ENCODE measurements around the gene ZNF365.
"Not testable (repeated sequence)": the region's sequence is repeated elsewhere in the genome, so short reads cannot be mapped to it uniquely, and the experiment has no call there.

ZNF365 gene, protein sequence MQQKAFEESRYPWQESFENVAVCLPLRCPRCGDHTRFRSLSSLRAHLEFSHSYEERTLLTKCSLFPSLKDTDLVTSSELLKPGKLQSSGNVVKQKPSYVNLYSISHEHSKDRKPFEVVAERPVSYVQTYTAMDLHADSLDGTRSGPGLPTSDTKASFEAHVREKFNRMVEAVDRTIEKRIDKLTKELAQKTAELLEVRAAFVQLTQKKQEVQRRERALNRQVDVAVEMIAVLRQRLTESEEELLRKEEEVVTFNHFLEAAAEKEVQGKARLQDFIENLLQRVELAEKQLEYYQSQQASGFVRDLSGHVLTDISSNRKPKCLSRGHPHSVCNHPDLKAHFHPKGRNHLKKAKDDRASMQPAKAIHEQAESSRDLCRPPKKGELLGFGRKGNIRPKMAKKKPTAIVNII

DNA sequence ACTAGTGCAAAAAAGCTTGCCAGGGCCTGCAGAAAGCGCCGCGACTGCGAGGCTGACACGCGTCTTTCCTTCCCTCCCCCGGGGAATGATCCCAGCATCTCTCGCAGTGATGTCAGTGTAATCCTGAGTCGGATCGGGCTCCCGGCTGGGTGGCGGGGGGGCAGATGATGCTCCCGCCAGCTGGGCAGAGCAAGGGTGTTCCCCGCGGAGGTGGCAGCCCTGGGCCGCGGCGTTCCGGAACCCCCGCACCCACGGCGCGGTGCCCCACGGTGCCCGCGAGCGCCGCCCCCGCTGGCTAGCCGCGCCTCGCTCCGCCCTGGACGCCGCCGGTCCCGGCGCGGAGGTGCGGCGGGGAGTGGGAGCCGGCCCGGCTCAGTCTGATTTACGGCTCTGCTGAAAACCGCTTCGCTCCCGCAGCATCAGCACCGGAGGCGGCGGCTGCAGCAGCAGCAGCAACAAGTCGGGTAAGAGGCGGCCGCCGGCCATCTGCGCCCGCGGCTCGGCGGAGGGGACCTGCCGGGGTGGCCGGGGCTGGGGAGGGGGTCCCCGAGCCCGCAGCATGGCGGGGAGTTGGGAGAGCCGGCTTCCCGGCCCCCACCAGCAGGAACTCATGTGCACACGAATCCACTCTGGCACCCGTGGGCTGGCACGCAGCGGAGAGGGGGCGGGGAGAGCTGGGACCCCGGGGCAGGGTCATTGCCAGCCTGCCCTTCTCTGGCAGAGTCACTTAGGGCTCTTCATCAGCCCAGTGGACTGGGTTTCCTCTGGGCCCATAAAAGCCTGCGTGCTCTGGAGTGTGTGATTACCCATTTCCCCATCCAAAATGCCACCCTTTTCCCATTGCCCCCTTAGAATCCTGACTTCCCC, at the start of gene ZNF365:
Gene ZNF365, plus strand, starts transcription at position 375 of the 867 bp plus-strand sequence. CDS start 1,825 bp downstream, outside the sequence.
- no peak for DNase-seq

DNA sequence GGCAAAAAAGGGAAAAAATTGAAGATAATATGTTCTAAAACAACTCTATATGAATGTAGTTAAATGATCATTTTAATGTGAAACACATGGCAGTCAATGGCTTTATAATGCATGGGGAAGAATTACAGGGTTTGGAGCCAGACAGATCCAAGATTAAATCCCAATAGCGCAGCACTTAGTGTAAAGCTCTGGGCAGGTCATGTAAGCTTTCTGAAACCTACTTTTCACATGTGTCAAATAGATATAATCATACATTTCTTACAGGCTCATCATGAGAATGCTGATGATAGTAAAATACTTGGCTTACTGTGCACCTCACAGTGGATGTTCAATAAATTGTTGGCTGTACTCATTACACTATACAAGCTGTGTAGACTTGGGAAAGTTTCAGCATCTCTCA, 48.0 kb upstream of the ZNF365 start:
- no peak for DNase-seq

DNA sequence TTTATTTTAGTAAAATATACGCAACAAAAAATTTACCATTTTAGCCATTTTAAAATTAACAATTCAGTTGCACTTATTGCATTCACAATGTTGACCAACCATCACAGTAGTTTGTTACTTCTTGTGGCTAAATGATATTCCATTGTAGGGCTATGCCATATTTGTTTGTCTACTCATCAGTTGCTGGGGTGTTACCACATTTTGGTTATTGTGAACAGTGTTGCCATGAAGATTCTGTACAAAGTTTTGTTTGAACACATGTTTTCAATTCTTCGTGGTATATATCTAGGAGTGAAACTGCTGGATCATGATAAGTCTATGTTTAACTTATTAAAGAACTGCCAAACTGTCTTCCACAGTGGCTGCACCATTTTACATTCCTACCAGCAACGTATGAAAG, 46.3 kb upstream of the ZNF365 start:
- no peak for DNase-seq

DNA sequence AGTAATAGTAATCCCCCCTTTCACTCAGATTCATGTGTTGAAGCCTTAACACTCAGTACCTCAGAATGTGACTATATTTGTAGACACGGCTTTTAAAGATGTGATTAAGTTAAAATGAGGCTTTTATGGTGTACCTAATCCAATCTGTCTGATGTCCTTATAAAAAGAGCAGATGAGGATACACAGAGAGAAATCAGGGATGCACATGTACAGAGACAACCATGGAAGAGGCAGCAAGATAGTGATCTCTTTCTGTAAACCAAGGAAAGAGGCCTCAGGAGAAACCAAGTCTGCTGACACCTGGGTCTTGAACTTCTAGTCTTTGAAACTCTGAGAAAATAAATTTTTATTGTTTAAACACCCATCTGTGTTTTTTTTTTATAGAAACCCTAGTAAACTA, 44.0 kb upstream of the ZNF365 start:
- no peak for DNase-seq

DNA sequence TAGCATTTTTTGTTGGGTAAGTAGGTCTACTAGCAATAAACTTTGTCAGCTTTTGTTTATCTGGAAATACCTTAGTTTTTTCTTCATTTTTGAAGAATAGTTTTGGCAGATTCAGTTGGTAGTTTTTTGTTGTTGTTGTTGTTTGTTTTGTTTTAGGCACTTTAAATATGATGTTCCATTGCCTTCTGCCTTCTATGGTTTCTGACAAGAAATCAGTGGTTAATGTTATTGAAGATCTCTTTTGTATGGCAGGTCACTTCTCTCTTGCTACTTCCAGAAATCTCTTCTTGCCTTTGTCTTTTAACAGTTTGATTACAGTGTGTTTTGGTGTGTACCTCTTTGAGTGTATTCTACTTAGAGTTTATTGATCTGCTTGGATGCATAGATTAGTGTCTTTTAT, 41.8 kb upstream of the ZNF365 start:
- no peak for DNase-seq

DNA sequence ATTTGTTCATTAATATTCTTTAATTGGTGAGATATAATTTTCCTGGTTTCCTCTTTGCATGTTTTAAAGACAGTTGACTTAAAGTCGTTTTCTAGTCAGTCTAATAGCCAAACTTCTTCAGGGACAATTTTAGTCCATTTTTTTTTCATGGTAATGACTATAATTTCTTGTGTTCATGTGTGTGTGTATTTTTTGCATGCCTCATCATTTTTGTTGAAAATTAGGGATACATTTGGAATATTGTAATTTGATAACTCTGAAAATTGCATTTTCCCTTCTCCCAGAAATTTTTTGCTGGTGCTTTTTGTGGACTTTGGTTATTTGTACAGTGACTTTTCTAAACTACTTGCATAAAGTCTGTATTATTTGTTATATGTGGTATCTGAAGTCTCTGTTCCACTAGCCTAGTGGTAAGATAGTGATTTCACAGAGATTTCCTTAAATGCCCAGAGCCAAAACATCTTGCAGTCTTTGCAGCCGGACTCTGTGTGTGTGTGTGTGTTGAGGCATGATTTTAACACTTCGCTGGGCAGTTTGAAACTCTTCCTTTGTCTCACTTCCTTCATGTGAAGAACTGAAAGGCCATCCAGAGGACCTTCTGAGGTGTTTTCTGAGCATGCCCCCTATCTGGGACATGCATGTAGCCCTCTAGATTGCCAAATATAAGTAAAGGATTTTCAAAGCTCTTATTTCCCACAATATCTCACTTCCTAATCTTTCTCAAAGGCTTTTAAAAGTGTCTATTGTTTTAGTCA, 40.9 kb upstream of the ZNF365 start:
- no peak for DNase-seq

DNA sequence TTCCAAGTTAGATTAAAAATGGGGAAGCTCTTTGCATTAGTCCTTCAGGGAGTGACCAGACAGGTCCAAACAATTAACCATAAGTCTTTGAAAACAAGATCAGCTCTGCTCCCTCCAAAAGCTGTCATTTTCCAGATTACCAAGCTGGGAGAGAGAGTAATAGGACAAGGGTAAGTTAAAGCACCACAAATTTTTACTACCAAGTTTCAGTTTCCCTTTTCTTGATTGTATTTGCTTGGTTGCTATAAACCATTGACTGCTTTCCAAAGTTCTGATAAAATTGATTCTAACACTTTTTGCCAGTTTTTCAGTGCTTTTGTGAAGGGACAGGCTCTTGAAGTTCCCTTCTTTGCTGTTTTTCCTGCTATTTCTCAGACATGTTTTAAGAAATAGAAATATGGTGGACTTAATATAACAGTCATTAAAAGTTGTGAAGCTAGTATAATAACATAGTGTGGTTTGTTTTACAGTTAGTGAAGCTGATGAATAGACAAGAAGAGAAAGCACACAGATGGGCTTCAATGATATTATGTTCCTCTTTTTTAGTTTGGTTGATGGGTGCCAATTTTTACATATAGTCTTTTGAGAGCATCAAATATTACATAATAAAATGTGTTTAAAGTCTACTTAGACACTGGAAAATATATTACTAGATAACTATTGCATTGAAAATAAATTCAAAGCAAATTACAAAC, 40.0 kb upstream of the ZNF365 start:
- no peak for DNase-seq

DNA sequence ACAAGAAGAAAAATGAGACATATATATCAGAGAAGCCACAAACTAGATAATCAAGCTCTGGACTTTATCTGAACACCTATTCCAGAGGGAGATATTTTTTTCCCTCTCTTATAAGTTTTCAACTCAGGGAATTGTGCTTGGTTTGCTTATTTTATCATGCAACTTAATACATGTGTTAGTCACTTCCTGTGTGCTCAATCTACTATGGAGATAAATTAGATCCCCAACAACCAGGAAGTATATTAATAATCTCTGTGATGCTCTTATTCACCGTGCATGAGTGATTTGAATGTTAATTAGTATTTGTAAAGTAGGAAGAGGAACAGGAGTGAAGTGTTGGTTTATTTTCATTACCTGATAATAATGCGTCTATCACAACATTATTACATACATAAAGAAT, 38.8 kb upstream of the ZNF365 start:
- DNase-seq = no peak

DNA sequence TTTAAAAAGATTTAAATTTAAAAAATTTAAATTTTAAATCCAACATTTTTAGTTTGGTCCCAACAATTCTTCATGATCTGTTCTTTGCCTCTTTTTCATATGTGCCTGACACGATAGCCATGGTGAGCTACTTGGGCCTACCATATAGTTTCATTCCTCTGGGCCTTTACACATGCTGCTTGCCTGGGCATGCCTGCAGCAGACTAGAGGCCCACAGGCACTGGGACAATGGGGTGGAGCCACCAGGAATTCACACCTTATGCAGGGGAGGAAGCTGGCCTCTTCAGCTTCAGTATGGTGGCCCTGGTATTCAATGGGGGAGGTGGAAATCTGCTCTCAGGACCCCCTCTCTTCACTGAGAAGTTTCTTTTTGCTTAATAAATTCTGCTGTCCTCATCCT, 37.8 kb upstream of the ZNF365 start:
- no peak for DNase-seq

DNA sequence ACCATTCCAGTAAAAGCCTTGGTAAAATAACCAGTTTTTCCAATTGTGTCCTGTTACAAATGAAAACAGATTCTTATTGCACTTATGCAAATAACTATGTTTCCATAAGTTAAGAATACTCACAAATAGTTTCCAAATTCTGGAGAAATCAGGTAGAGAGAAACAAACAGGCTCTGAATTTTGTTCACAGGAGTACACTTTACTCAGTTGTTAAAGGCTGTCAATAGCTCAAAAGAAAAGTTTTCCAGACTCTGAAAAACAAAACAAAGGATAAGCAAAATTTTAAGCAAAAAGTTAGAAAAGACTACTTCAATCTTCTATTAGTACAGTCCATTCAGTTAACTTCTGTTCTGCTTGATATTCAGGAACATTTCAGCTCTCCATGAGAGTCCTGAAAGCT, 32.8 kb upstream of the ZNF365 start:
- no peak for DNase-seq

DNA sequence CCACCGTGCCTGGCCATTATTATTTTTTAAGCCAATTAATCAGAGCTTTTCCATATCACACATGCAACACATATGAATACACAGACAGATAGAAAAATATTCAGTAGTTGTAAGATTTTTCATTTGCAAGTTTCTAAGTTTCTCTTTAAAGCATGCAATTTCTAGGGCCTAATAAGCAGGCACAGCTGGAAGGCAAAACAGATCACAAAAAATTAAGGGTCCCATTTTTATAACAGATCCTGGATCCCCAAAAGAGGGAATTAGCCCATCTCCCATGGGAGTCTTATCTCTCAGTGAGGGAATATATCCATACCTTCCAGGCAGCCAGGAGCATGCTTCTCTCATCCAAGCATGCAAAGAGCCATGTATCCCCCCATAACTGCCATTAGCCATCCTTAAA, 31.2 kb upstream of the ZNF365 start:
- no peak for DNase-seq

DNA sequence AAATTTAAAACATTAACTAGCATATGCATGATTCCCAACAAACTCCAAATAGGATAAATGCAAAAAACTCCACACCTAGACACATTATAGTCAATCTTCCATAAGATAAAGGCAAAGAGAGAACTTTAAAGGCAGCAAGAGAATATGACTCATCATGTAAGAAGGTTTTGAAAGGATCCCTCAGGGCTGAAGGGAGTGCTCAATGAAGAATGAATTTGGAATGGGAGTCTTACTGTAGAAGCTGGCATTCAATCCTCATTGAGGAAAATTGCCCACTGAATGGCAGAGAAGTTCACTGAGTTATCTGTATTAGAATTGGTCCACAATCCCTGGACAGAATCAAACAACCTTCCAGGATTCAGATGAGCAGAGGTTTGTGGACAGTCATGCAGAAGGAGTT, 26.1 kb upstream of the ZNF365 start:
- no peak for DNase-seq

DNA sequence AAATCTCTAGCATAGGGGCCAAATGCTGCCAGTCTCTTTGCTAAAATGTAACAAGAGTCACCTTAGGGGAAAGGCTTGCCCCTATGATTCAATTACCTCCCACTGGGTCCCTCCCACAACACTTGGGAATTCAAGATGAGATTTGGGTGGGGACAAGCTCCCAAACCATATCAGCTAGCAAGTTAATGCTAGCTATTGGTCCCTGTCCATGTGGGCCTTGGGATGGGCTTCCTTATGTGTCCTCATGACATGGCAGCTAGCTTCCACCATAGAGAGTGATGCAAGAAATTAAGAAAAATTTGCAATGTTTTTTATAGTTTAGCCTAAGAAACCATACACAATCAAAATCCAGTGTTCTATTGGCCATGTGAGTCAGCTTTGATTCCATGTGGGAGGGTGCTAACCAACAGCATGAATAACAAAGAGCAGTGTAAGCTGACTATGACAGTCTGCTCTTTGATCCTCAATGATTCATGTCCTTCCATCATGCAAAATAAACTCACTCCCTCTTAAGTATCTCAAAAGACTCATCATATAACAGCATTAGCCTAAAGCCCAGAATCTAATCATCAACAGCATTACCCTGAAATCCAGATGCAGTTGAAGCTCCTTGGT, 21.7 kb upstream of the ZNF365 start:
- no peak for DNase-seq

DNA sequence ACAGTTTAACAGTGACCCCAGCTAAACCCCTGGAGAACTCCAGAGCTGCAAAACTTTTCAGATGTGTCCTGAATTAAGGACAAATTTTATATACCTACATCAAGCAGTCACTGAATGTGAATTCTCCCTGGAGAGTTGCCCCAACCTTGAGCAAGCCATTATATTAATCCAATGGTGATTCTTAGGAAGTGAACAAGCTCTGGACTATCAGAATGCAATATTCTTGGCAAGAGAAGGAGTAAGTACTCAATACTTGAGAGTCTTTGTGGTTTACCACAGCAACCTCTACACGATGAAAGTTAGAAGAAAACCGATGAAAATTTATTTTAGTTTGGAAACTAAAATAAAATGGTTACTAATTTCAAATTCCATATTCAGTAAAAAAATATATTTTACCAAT, 19.3 kb upstream of the ZNF365 start:
- DNase-seq = no peak

DNA sequence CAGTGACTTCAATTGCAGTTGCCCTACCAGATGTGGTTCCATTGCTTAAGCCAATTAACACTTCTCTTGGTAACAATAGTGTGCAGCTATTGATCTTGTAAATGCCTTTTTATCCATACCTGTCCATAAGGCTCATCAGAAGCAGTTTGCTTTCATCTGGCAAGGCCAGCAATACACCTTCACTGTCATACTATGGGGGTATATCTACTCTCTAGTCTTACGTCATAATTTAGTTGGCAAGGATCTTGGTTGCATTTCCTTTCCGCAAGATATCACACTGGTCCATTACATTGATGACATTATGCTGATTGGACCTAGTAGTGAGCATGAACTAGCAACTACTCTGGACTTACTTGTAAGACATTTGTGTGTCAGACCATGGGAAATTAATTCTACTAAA, 17.7 kb upstream of the ZNF365 start:
- DNase-seq = no peak

DNA sequence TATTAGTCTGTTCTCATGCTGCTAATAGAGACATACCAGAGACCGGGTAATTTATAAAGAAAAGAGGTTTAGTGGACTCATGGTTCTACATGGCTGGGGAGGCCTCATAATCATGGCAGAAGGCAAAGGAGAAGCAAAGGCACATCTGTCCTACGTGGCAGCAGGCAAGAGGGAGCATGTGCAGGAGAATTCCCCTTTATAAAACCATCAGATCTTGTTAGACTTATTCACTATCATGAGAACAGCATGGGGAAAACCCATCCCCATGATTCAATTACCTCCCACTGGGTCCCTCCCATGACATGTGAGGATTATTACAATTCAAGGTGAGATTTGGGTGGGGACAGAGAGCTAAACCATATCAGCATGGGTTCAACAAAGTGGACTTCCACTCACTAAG, 16.0 kb upstream of the ZNF365 start:
- not testable (repeated sequence) for DNase-seq

DNA sequence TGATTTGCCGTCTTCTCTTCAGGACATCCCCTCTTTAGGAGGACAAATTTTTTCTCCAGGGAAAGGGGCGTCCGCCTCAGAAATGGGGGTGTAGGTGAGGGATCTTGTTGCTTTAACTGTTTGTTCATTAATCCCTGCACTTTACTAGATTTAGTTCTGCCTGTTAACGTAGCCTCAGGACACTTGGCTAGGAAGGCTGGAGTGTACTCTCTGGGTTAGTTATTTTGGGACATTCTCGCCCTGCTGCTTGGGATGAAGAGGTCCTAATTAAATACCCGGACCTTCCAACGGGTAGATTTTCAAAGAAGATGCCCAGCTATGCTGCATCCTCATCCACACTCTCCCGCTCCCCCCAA, 552 bp upstream of the ZNF365 start:
- DNase-seq = no peak

DNA sequence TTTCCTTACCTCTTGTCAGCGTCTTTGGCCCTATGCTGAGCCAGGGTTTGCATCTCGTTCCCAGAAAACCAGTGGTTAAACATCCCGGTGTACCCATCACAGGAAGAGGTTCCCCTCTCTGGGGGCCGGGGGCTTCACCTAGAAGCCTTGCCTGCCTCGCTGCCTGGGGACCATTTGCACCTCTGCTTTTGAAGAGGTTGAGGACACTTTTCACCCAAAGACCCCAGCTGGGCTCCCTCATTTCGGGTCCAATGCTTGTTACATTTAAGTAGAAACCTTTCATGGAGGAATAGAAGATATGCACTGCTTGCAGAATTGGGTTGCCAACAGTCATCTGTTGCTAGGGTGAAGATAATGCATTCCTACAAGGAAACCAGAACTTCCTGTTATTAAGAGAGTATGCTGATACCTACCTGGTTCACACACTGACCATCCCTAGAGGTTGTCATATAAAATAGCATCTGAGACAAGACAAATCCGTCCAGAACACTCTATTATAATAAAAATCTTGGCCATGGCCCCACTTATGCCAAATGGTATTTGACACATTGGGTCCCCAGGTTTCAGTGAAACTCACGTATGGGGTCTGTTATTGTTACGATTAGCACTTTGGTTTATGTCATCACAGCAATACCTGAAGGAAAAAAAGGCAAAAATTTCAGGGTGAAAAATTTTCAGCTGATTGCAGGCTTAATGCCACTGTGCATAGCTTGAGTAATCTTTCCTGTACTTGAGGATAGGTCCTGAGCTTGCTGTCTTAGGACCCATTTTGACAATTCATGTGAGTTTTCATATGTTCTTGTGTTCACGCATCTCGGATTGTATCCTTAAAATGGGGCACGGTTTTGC, 917 bp downstream of the ZNF365 start:
- DNase-seq = no peak

DNA sequence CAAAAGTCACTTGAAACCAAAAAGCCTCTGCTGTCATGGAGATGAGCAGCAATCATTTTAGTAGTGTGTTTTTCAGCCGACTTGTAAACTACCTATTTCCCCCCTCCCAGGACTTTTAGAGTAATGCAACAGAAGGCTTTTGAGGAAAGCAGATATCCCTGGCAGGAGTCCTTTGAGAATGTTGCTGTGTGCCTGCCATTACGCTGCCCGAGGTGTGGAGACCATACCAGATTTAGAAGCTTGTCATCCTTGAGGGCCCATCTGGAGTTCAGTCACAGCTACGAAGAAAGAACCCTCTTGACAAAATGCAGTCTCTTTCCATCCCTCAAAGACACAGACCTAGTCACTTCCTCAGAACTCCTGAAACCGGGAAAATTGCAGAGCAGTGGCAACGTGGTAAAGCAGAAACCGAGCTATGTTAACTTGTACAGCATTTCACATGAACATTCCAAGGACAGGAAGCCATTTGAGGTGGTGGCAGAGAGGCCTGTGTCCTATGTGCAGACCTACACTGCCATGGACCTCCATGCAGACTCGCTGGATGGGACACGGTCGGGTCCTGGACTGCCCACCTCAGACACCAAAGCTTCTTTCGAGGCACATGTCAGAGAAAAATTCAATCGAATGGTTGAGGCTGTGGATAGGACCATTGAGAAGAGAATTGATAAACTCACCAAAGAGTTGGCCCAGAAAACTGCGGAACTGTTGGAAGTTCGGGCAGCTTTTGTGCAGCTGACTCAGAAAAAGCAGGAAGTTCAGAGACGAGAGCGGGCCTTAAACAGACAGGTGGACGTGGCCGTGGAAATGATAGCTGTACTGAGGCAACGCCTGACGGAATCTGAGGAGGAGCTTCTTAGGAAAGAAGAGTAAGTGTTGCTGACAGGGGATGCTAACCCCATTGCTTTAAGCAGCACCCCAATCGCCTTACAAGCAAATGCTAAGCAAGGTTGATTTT, 2.2 kb downstream of the ZNF365 start:
- no peak for DNase-seq

DNA sequence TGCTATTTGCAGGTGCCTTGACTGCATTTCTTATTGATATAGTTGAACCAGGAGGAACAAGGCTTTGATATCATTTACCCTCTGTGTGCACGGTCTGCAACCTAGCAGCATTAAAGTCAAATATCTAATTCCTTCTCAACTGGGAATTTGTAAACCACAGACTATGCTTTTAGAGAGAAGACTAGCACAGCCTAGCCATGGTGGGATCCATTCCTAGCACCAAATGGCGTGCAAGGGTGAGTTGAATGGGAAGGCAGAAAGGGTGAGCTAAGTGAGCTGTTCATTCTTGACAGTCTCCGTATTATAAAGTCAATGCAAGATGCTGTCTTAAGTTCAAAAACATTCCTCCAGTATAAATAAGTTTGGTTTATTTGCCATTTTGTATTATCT, 2.9 kb downstream of the ZNF365 start:
- no peak for DNase-seq

All from hematopoietic multipotent progenitor cell treated with erythropoietin and hydrocortisone succinate and interleukin-3 and kit ligand, for 8 days (in vitro differentiated cells).